ENCODE data around the gene GPC1. TPM values are rescaled to one million over a fixed set of nuclear protein-coding genes. Genes with fewer than 3 reads are reported as not detected.

The GPC1 gene
- total and polyA plus RNA-seq, 10 of the 15 experiments (the other 5 are each of a cell fraction or from before 2014, with no cell fraction given): 0.06 to 0.77 (median 0.23) TPM; not detected in 3

DNA sequence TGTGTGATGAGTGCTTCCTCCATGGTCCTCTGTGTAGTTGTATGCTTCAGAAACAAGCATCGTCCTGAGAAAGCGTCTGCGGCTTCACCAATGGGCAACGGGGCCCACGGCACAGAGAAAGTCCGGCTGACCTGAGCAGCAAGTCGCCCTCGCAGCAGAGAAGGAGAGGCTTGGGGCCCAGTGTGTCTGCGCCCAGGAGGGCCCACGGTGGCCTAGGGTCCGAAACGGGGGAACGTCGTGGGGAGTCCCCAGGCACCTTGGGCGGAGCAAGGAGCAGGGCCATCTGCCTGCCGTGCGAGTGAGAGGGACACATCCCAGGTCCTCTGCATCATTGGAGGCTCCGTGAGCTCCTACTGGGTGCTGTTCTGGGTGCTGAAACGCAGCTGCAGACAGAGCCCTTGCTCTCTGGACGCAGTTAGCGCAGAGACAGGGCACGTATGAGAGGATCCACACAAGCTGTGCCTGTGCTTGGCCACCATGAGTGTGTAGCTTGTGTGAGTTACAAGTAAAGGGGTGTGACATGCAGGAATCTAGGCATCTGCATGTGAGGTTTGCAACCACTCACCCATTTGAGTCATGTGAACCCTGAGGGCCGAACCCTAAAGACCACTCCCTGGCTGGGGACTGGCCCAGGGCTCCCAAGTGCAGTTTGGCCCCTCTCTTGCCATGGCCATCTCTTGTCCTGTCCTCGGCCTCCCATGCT, 10.6 kb downstream of the GPC1 start:
- no peaks in the 10 kb centered on the region for H4K20me1 ChIP-seq (ENCODE audit: control insufficient read depth, insufficient read depth)
- ChIA-PET SMC1A (ENCODE audit: uncharacterized antibody, unreplicated experiment) (no interaction called here), POLR2A (no interaction called here), CTCF (no interaction called here), RAD21 (ENCODE audit: unreplicated experiment) (no interaction called here)
- no peak overlapping the region for H2AFZ ChIP-seq (ENCODE audit: control insufficient read depth, low read depth, low read length)
- DNase-seq (ENCODE audit: low read depth, low spot score): no peak
- no peak overlapping the region for H3K9ac ChIP-seq (ENCODE audit: control insufficient read depth, insufficient read depth, low read length)
- BruUV-seq (replicated peaks): no TSS peak
- 25% methylated on average over 20 of the region's 24 CpGs for WGBS (ENCODE audit: insufficient coverage, insufficient replicate concordance, low lambda C conversion rate, missing lambda C conversion rate)
- no peak overlapping the region for H3K4me2 ChIP-seq (ENCODE audit: control insufficient read depth, insufficient read depth)
- FAIRE-seq: no peak
- TF ChIP-seq, protein P1, sequence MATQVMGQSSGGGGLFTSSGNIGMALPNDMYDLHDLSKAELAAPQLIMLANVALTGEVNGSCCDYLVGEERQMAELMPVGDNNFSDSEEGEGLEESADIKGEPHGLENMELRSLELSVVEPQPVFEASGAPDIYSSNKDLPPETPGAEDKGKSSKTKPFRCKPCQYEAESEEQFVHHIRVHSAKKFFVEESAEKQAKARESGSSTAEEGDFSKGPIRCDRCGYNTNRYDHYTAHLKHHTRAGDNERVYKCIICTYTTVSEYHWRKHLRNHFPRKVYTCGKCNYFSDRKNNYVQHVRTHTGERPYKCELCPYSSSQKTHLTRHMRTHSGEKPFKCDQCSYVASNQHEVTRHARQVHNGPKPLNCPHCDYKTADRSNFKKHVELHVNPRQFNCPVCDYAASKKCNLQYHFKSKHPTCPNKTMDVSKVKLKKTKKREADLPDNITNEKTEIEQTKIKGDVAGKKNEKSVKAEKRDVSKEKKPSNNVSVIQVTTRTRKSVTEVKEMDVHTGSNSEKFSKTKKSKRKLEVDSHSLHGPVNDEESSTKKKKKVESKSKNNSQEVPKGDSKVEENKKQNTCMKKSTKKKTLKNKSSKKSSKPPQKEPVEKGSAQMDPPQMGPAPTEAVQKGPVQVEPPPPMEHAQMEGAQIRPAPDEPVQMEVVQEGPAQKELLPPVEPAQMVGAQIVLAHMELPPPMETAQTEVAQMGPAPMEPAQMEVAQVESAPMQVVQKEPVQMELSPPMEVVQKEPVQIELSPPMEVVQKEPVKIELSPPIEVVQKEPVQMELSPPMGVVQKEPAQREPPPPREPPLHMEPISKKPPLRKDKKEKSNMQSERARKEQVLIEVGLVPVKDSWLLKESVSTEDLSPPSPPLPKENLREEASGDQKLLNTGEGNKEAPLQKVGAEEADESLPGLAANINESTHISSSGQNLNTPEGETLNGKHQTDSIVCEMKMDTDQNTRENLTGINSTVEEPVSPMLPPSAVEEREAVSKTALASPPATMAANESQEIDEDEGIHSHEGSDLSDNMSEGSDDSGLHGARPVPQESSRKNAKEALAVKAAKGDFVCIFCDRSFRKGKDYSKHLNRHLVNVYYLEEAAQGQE (IDR thresholded peaks at IDR 0.05; ENCODE audit: low read depth, low read length): peak; percentile 57; the same call in 1 of the 2 replicates
- TF ChIP-seq PBX3 (IDR thresholded peaks at IDR 0.05; ENCODE audit: insufficient replicate concordance, low read depth, low read length): no peak
- H3K36me3 ChIP-seq (ENCODE audit: control insufficient read depth in 2 of 2, insufficient read depth in 2 of 2, low read length in 1 of 2): no peaks in the 10 kb centered on the region
- in situ Hi-C loops (cut with MboI): loop anchor here (10.0 kb wide), 1 partner anchor 381 kb away; no protein-coding TSS in a partner anchor
- H3K4me3 ChIP-seq: no peak overlapping the region
- H3K27ac ChIP-seq (ENCODE audit: control insufficient read depth, insufficient read depth): no peak overlapping the region
- no peaks in the 10 kb centered on the region; a peak in 1 of 4 replicates for H3K27me3 ChIP-seq (replicated peaks in 1 of 2; ENCODE audit: control insufficient read depth in 2 of 2, insufficient read depth in 2 of 2, low read length in 1 of 2)
- H3K9me3 ChIP-seq (replicated peaks; ENCODE audit: control insufficient read depth, insufficient read depth, low read length): no peaks in the 10 kb centered on the region
- no peak for ATAC-seq
- no peaks in the 10 kb centered on the region for H3K79me2 ChIP-seq (ENCODE audit: control insufficient read depth, insufficient read depth, low read length)
- intact Hi-C loops (cut with micrococcal nuclease; ENCODE audit: unreplicated experiment): no loop called here
- no peaks in the 10 kb centered on the region for H3K4me1 ChIP-seq (ENCODE audit: control insufficient read depth, insufficient read depth, low read length)
